Pancreas (tissue), 10 donors: ENCODE measurements around the gene DPY19L2. TPM values are rescaled to one million over a fixed set of nuclear protein-coding genes. Genes with fewer than 3 reads are reported as not detected.
"Not testable (repeated sequence)": the region's sequence is repeated elsewhere in the genome, so short reads cannot be mapped to it uniquely, and the experiment has no call there.

Experiments
- ATAC-seq, 4 donors: fragments of 200-7000 bp; cut with Tn5 transposase; one replicate each; pipeline versions ENCODE4 v1.8.0 to v1.9.1; 2020; ENCODE audit warnings: mild to moderate bottlenecking in 4 of 4, moderate library complexity in 4 of 4
- DNase-seq, 6 donors: peaks; one replicate each; pipeline ENCODE4 v3.0.0-alpha.2; 2020
- FAIRE-seq: peaks from 2 replicates; lab custom pipeline; 2012; peaks lifted over from hg19 to GRCh38; lab: Jason Lieb, UNC
- H3K27ac ChIP-seq, 4 donors: fragments of 200-600 bp; sonication (generic); 1 replicate in 3 of 4; 2 replicates in 1 of 4; pipeline versions ENCODE4 v1.5.0 to v1.8.0; 2020
- H3K27me3 ChIP-seq, 4 donors: fragments of 200-600 bp; one replicate each; pipeline ENCODE4 v1.8.0; 2021
- H3K36me3 ChIP-seq, 3 donors: fragments of 200-600 bp; sonication (generic) in 1 of 3; one replicate each; pipeline versions ENCODE4 v1.5.0 to v1.8.0; 2020 to 2021
- H3K4me1 ChIP-seq, 3 donors: fragments of 200-600 bp; one replicate each; pipeline ENCODE4 v1.8.0; 2021
- H3K4me3 ChIP-seq, 4 donors: fragments of 200-600 bp; sonication (generic) in 2 of 4; one replicate each; pipeline versions ENCODE4 v1.5.0 to v1.8.0; 2020 to 2021
- H3K9me3 ChIP-seq, 4 donors: fragments of 200-600 bp; one replicate each; pipeline ENCODE4 v1.8.0; 2021
- WGBS, 2 donors: extraction: QIAGEN DNeasy Blood & Tissue Kit; methylation state at CpG; one replicate each; pipeline ENCODE4 v1.1.7; 2013; 5-methylcytosine and 5-hydroxymethylcytosine counted together
- intact Hi-C, 3 donors: fragments of 100-400 bp; cut with DNase I; formaldehyde crosslinking; loops; one replicate each; pipeline versions ENCODE4 v1.11.1 to v1.14.2; 2022
- polyA plus RNA-seq, 2 donors: library from polyadenylated mRNA; stranded (reverse); fragments of 200-250 nt; gene quantifications; one replicate each; pipeline ENCODE4 v1.2.3, GENCODE V29; 2013
- total RNA-seq, 6 donors: library from RNA; stranded (reverse); fragmentation: NEBNext Ultra II Directional in 4 of 6; extraction: Animal tissue kit (Norgen Biotek cat#: 25700) in 4 of 6; gene quantifications; one replicate each; pipeline versions ENCODE4 v1.2.1 to v1.2.4, GENCODE V29; 2021 to 2023
- TF ChIP-seq, protein P1 (sequence below), 4 donors: fragments of 200-600 bp; sonication (generic) in 3 of 4; IDR thresholded peaks; one replicate each; pipeline versions ENCODE4 v1.5.0 to v1.8.0; 2021; ENCODE audit warnings: antibody characterized with exemption in 4 of 4
- donor health status: healthy with polysubstance abuse.
- donor health status: DM: no; HTN: no; CAD: no; lungs with moderate emphysema.
- donor health status: DM: no; HTN: no; CAD: no.
- donor health status: control.
- donor health status: control.
- donor health status: Bipolar disorder and iron deficiency.
- donor health status: DM: yes; HTN: yes; CAD: no.
- donor health status: DM: no; HTN: no; CAD: no.
- donor health status: DM: no; HTN: no; CAD: no.
- donor health status: DM: yes; HTN: yes; CAD: no.

DPY19L2 gene
- total and polyA plus RNA-seq, 8 donors, result 1.8 to 13.8 (median 2.5) TPM

DNA sequence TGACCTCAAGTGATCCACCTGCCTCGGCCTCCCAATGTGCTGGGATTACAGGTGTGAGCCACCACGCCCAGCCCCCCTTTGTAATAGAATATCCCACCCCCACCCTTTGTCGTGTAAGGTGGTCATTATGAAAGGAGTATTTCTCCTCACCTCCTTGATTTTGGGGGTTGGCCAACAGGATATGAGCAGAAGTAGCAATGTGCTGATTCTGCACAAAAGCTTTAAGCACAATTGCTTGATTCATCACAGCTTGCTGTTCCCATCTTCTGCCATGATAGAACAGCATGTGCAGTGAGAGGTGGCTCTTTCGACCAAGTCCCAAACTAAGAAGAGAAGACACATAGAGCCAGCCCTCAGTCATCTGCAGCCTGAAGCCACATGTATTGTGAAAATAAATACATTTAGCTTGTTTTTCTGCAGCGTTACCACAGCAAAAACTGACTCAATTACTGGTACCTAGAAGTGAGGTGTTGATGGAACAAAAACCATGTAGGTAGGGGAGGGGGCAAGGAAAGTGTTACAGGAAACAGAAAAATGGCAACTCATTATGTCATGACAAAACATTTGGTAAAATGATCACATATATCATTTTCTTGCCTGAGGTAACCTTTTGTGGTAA, 122.9 kb downstream of the DPY19L2 start:
- H3K27ac ChIP-seq, H3K36me3 ChIP-seq, FAIRE-seq, H3K4me3 ChIP-seq, H3K4me1 ChIP-seq, intact Hi-C loops, H3K27me3 ChIP-seq, H3K9me3 ChIP-seq, DNase-seq, ATAC-seq: not testable (repeated sequence)
- 52 to 57% methylated on average over 3 of the region's 5 CpGs for WGBS, 2 donors

DNA sequence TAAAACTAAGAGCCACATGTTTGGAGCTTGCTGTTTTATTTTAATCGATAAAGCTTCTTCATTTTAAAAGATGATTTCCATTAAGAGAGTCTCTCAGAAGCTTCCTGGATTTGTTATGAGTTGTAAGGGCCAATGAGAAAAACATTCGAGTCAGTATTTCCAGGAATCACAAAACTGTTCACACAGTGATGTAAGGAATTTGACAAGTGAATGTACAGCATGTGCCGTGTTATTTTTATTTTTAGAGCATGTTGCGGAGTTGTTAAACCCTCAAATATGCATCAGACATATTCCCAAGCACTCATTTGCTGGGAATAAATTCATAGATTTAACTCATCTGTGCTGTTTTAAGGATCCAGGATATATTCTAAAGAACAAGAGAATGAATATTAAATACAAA, 129.6 kb downstream of the DPY19L2 start:
- 68 to 71% methylated on average over 4 of the region's 4 CpGs for WGBS, 2 donors
- DNase-seq, H3K4me3 ChIP-seq, FAIRE-seq, intact Hi-C loops, H3K27me3 ChIP-seq, ATAC-seq, H3K36me3 ChIP-seq, H3K9me3 ChIP-seq, H3K27ac ChIP-seq, H3K4me1 ChIP-seq: not testable (repeated sequence)

DNA sequence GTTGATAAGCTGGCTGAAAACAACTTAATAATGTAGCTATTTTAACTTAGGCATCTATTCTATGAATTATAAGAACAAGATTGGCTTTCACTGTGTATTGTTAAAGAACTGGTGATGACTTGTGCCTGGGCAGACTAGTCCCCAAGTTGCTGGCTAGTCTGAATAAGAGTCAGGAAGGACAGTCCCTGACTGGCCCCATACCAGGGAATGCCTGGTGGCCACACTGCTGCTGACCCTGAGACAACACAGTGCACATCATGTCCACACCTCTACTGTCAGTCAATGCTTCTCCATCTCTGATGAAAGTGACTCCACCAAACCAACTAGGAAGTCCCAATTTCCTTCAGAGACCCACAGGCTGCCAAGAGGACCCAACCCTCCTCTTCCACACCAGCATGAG, 130.5 kb downstream of the DPY19L2 start:
- ATAC-seq, H3K4me1 ChIP-seq, DNase-seq, H3K36me3 ChIP-seq, H3K4me3 ChIP-seq, intact Hi-C loops, H3K27ac ChIP-seq, FAIRE-seq, H3K27me3 ChIP-seq, H3K9me3 ChIP-seq: not testable (repeated sequence)

DNA sequence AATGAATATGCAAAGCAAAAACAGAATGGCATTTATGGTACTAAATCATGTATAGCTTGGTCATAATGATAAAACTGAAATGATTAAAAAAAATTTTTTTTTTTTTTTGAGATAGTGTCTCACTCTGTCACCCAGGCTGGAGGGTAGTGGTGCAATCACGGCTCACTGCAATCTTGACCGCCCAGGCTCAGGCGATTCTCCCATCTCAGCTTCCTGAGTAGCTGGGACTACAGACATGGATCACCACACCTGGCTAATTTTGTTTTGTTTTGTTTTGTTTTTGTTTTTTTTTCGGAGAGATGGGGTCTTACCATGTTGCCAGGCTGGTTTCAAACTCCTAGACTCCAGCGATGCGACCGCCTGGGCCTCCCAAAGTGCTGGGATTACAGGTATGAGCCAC, 138.7 kb downstream of the DPY19L2 start:
- H3K27ac ChIP-seq, H3K27me3 ChIP-seq, H3K36me3 ChIP-seq, H3K4me3 ChIP-seq, intact Hi-C loops, FAIRE-seq, DNase-seq, H3K9me3 ChIP-seq, ATAC-seq, H3K4me1 ChIP-seq: not testable (repeated sequence)
- 82 to 83% methylated on average over 7 of the region's 7 CpGs for WGBS, 2 donors

DNA sequence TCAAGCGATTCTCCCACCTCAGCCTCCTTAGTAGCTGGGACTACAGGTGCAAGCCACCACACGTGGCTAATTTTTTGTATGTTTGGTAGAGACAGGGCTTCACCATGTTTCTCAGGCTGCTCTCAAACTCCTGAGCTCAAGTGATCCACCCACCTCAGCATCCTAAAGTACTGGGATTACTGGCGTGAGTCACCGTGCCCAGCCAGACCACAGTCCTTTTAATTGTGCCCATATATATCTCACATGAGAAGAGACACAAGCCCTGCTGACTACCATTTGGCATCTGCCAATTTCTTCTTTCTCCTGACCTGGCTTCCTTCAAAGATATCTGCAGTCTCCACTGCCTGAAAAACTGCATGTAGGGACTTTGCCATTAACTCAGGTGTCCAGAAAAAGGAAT, 142.5 kb downstream of the DPY19L2 start:
- WGBS, 2 donors, result 82 to 84% methylated on average over 4 of the region's 4 CpGs
- no peak for FAIRE-seq
- no peaks in the 10 kb centered on the region for H3K9me3 ChIP-seq
- ATAC-seq, result no peak
- no peaks in the 10 kb centered on the region for H3K4me1 ChIP-seq
- no peak for DNase-seq
- no peaks in the 10 kb centered on the region for H3K36me3 ChIP-seq
- H3K27me3 ChIP-seq, result no peaks in the 10 kb centered on the region
- H3K4me3 ChIP-seq, result no peak overlapping the region
- no peak overlapping the region for H3K27ac ChIP-seq
- intact Hi-C loops, result no loop called here
- TF ChIP-seq, protein P1, sequence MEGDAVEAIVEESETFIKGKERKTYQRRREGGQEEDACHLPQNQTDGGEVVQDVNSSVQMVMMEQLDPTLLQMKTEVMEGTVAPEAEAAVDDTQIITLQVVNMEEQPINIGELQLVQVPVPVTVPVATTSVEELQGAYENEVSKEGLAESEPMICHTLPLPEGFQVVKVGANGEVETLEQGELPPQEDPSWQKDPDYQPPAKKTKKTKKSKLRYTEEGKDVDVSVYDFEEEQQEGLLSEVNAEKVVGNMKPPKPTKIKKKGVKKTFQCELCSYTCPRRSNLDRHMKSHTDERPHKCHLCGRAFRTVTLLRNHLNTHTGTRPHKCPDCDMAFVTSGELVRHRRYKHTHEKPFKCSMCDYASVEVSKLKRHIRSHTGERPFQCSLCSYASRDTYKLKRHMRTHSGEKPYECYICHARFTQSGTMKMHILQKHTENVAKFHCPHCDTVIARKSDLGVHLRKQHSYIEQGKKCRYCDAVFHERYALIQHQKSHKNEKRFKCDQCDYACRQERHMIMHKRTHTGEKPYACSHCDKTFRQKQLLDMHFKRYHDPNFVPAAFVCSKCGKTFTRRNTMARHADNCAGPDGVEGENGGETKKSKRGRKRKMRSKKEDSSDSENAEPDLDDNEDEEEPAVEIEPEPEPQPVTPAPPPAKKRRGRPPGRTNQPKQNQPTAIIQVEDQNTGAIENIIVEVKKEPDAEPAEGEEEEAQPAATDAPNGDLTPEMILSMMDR (IDR thresholded peaks at IDR 0.05), result no peak

DNA sequence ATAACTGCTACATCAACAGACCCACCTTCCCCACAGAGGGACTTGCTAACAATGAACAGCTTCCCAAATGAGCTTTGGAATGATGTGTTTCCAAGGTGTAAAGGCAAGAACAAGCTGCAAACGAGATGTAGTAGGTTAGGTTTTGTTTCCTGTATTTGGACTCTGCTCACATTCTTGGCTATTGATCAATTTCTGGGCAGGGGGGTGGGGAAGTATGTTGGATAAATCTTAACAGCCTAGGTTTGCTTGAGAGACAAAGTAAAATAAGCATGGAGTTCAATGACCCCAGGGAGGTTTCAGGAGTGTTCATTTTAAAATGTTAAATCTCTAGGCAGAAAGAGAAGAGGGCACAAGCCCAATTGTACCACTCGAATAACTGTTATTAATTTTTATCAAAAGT, 146.6 kb downstream of the DPY19L2 start:
- no peaks in the 10 kb centered on the region for H3K27me3 ChIP-seq
- no peak for DNase-seq
- 36 to 40% methylated on average over 2 of the region's 2 CpGs for WGBS, 2 donors

More for the DNA sequence above, 146.6 kb downstream of the DPY19L2 start:
- FAIRE-seq (no peak), ATAC-seq (no peak)
- TF ChIP-seq, protein P1 (IDR thresholded peaks at IDR 0.05), result no peak
- H3K9me3 ChIP-seq, result no peaks in the 10 kb centered on the region
- intact Hi-C loops, result no loop called here
- no peak overlapping the region for H3K27ac ChIP-seq
- H3K36me3 ChIP-seq, result no peaks in the 10 kb centered on the region
- H3K4me3 ChIP-seq, result no peak overlapping the region
- no peaks in the 10 kb centered on the region for H3K4me1 ChIP-seq

Other genes with a start within 250 kb of the DPY19L2 start
- 10 to 100 TPM in 5 of 6 donors, 1 to 10 TPM in 1; 8.7 to 12.2 (median 11.9) TPM for gene RXYLT1, start 111.4 kb upstream of the DPY19L2 start, total RNA-seq
- 10 to 100 TPM in 1 of 2 donors, 1 to 10 TPM in 1; 8.1 to 13.3 TPM for gene RXYLT1, start 111.4 kb upstream of the DPY19L2 start, polyA plus RNA-seq
- gene SRGAP1, start 176.2 kb upstream of the DPY19L2 start, total RNA-seq, result 10 to 100 TPM in 2 of 6 donors, 1 to 10 TPM in 4; 6.7 to 13.3 (median 8.8) TPM
- 1 to 10 TPM; 2.5 to 4.7 TPM for gene SRGAP1, start 176.2 kb upstream of the DPY19L2 start, polyA plus RNA-seq